K562 (cell line): ENCODE data around the gene LLPH. TPM values are rescaled to one million over a fixed set of nuclear protein-coding genes. Genes with fewer than 3 reads are reported as not detected.

Experiments used
- ATAC-seq: fragments of 200-7000 bp; cut with Tn5 transposase; 3 replicates; pipeline ENCODE4 v1.9.1; 2020; ENCODE audit warnings: moderate library complexity
- BruUV-seq: library from RNA; stranded (reverse); fragments of 400-500 nt; replicated peaks from 2 replicates; lab custom pipeline; 2021; lab: Mats Ljungman, UMichigan
- CTCF ChIA-PET: fragments of 300-600 bp; formaldehyde crosslinking; extraction: SDS; loops from one replicate; lab custom pipeline; 2021; ENCODE audit warnings: low intra/inter-chr PET ratio; lab: Yijun Ruan, JAX
- POLR2A ChIA-PET: fragments of 300-600, 350-650 bp; sonication (Branson Sonifier 250); formaldehyde crosslinking; extraction: SDS; loops from one replicate; lab custom pipeline; 2021; ENCODE audit warnings: antibody characterized with exemption, inconsistent platforms; lab: Yijun Ruan, JAX
- DNase-seq, 4 experiments: peaks; one replicate each; pipeline versions ENCODE4 v3.0.0 to v3.0.0-alpha.2; 2011 to 2018; ENCODE audit warnings: low spot score in 3 of 4, mixed read lengths in 3 of 4; ENCODE audit errors: extremely low read depth in 1 of 4
- FAIRE-seq: peaks from 2 replicates; lab custom pipeline; 2011; peaks lifted over from hg19 to GRCh38; lab: Jason Lieb, UNC
- H2AFZ ChIP-seq: 2 replicates; pipeline ENCODE4 v1.6.0; 2011; ENCODE audit warnings: low read depth, low read length, control low read depth, inconsistent platforms
- H3K27ac ChIP-seq: fragments of 200-600 bp; 3 replicates; pipeline ENCODE4 v1.8.0; 2011; ENCODE audit warnings: low read depth, mild to moderate bottlenecking, control low read depth, inconsistent platforms, low read length, moderate library complexity, mixed read lengths; ENCODE audit errors: extremely low read depth
- H3K27me3 ChIP-seq, 2 experiments: fragments of 300-600 bp in 1 of 2; 2 replicates in 1 of 2; 3 replicates in 1 of 2; pipeline versions ENCODE4 v1.6.0 to v1.8.0; 2011; ENCODE audit warnings: inconsistent platforms in 2 of 2, low read length in 2 of 2, mild to moderate bottlenecking in 1 of 2, mixed read lengths in 1 of 2, moderate library complexity in 1 of 2; ENCODE audit not compliant: control insufficient read depth in 2 of 2, insufficient read depth in 2 of 2
- H3K36me3 ChIP-seq: fragments of 300-600 bp; 3 replicates; pipeline ENCODE4 v1.8.0; 2011; ENCODE audit warnings: mild to moderate bottlenecking, low read length, inconsistent platforms; ENCODE audit not compliant: control insufficient read depth, insufficient read depth
- H3K4me1 ChIP-seq, 2 experiments: fragments of 200-600 bp in 1 of 2; replicated peaks in 1 of 2; 2 replicates in 1 of 2; 3 replicates in 1 of 2; pipeline versions ENCODE4 v1.5.1 to v1.8.0; 2011; ENCODE audit warnings: inconsistent platforms in 2 of 2, low read length in 2 of 2, mild to moderate bottlenecking in 1 of 2, mixed read lengths in 1 of 2, moderate library complexity in 1 of 2; ENCODE audit not compliant: control insufficient read depth in 2 of 2, insufficient read depth in 2 of 2
- H3K4me2 ChIP-seq: 2 replicates; pipeline ENCODE4 v1.6.1; 2011; ENCODE audit warnings: low read length, control low read depth, inconsistent platforms, mixed read lengths; ENCODE audit not compliant: insufficient read depth
- H3K4me3 ChIP-seq: fragments of 200-600 bp; sonication (generic), shearing (Covaris generic); 2 replicates; pipeline ENCODE4 v1.5.1; 2016; ENCODE audit warnings: control low read depth, inconsistent platforms
- H3K79me2 ChIP-seq: fragments of 200-600 bp; 3 replicates; pipeline ENCODE4 v1.8.0; 2011; ENCODE audit warnings: low read length, inconsistent platforms; ENCODE audit not compliant: control insufficient read depth, insufficient read depth
- H3K9ac ChIP-seq, 2 experiments: 2 replicates each; pipeline versions ENCODE4 v1.6.0 to v1.6.1; 2011; ENCODE audit warnings: low read depth in 2 of 2, low read length in 2 of 2, control low read depth in 1 of 2, inconsistent platforms in 1 of 2, mild to moderate bottlenecking in 1 of 2, mixed read lengths in 1 of 2; ENCODE audit not compliant: insufficient read depth in 1 of 2
- H3K9me1 ChIP-seq: one replicate; pipeline ENCODE4 v1.6.0; 2011; ENCODE audit warnings: inconsistent platforms, mild to moderate bottlenecking, low read length, moderate library complexity; ENCODE audit not compliant: control insufficient read depth, insufficient read depth
- H3K9me3 ChIP-seq: replicated peaks from 2 replicates; pipeline ENCODE4 v1.5.1; 2011; ENCODE audit warnings: low read depth, low read length, inconsistent platforms; ENCODE audit not compliant: control insufficient read depth, insufficient read depth
- H4K20me1 ChIP-seq: replicated peaks from 2 replicates; pipeline ENCODE4 v1.6.1; 2011; ENCODE audit warnings: low read length, inconsistent platforms, mixed read lengths; ENCODE audit not compliant: control insufficient read depth, insufficient read depth
- ARID2 ChIP-seq: fragments of 450-650 bp; IDR thresholded peaks from 2 replicates; pipeline ENCODE4 v1.6.1; 2017; ENCODE audit warnings: antibody characterized with exemption, mild to moderate bottlenecking
- BRD9 ChIP-seq: fragments of 450-650 bp; IDR thresholded peaks from 2 replicates; pipeline ENCODE4 v1.6.1; 2018; ENCODE audit warnings: low read depth; ENCODE audit not compliant: partially characterized antibody
- CREM ChIP-seq: IDR thresholded peaks from 2 replicates; pipeline ENCODE4 v1.6.1; 2014; ENCODE audit warnings: antibody characterized with exemption, low read depth
- CTBP1 ChIP-seq: fragments of 450-650 bp; IDR thresholded peaks from 2 replicates; pipeline ENCODE4 v1.6.1; 2016; ENCODE audit warnings: borderline replicate concordance
- EHMT2 ChIP-seq: fragments of 450-650 bp; IDR thresholded peaks from 2 replicates; pipeline ENCODE4 v1.6.1; 2018; ENCODE audit warnings: antibody characterized with exemption
- FOXK2 ChIP-seq, 2 experiments: fragments of 450-650 bp; IDR thresholded peaks in 1 of 2; conservative IDR thresholded peaks in 1 of 2; 2 replicates each; pipeline ENCODE4 v1.6.1; 2016; ENCODE audit warnings: low read depth in 2 of 2, mild to moderate bottlenecking in 1 of 2
- HMG20B ChIP-seq: fragments of 250-450 bp; sonication (Bioruptor Pico); IDR thresholded peaks from 2 replicates; pipeline ENCODE4 v1.5.0; 2021; ENCODE audit warnings: mild to moderate bottlenecking
- PBX2 ChIP-seq, 2 experiments: IDR thresholded peaks in 1 of 2; conservative IDR thresholded peaks in 1 of 2; 2 replicates each; pipeline ENCODE4 v1.6.1; 2016; ENCODE audit warnings: low read depth in 2 of 2, mild to moderate bottlenecking in 1 of 2, missing compliant biosample characterization in 1 of 2, missing genetic modification characterization in 1 of 2, moderate library complexity in 1 of 2
- POU5F1 ChIP-seq: fragments of 150-350 bp; IDR thresholded peaks from 2 replicates; pipeline ENCODE4 v1.6.1; 2014; ENCODE audit warnings: borderline replicate concordance, low read length, low read depth, mild to moderate bottlenecking; ENCODE audit not compliant: partially characterized antibody
- SMAD2 ChIP-seq: fragments of 150-350 bp; IDR thresholded peaks from 2 replicates; pipeline ENCODE4 v1.6.1; 2014; ENCODE audit warnings: low read depth, mild to moderate bottlenecking, low read length
- THRAP3 ChIP-seq: fragments of 450-650 bp; IDR thresholded peaks from 2 replicates; pipeline ENCODE4 v1.6.1; 2016; ENCODE audit warnings: mild to moderate bottlenecking, inconsistent platforms, borderline replicate concordance
- U2AF2 ChIP-seq: fragments of 200-400 bp; formaldehyde crosslinking; optimal IDR thresholded peaks from 2 replicates; pipeline ENCODE3; 2017; ENCODE audit warnings: low read depth, mild to moderate bottlenecking, low read length
- ZFP36 ChIP-seq: fragments of 150-350 bp; IDR thresholded peaks from 2 replicates; pipeline ENCODE4 v1.6.1; 2018; ENCODE audit warnings: low read length, low read depth; ENCODE audit not compliant: partially characterized antibody
- ZNF175 ChIP-seq: fragments of 200-800 bp; sonication (Bioruptor generic); IDR thresholded peaks from 2 replicates; pipeline ENCODE4 v1.6.1; 2016; ENCODE audit warnings: low read depth, mild to moderate bottlenecking, missing genetic modification characterization, missing compliant biosample characterization
- WGBS: fragments of 100-300 bp; shearing (Covaris generic); methylation state at CpG from one replicate; pipeline ENCODE4 v1.1.6; 2016; ENCODE audit warnings: low coverage, mixed read lengths; ENCODE audit not compliant: insufficient coverage; ENCODE audit errors: missing lambda C conversion rate; 5-methylcytosine and 5-hydroxymethylcytosine counted together
- in situ Hi-C: fragments of 300-500 bp; cut with MboI; formaldehyde crosslinking; loops from 4 replicates; pipeline ENCODE4 v1.15.0; 2018; ENCODE audit warnings: inconsistent platforms, mixed read lengths
- intact Hi-C: fragments of 100-400 bp; cut with micrococcal nuclease; formaldehyde crosslinking; loops from 2 replicates; pipeline ENCODE4 v1.14.2; 2022
- polyA plus RNA-seq, 8 experiments: library from polyadenylated mRNA; depleted of rRNA in 4 of 8; stranded (reverse) in 5 of 8; unstranded in 3 of 8; fragments of >200 nt; fragmentation: Nextera tagmentation in 2 of 8; fragmentation: Illumina TruSeq in 1 of 8; extraction: Ambion mirVana in 2 of 8; extraction: Trizol in 1 of 8; gene quantifications; 2 replicates each; pipeline versions ENCODE4 v1.2.1 to v1.2.3, GENCODE V29; 2011 to 2014; ENCODE audit warnings: inconsistent platforms in 1 of 8, missing spikeins in 1 of 8
- total RNA-seq, 7 experiments: library from RNA; depleted of rRNA in 6 of 7; stranded (reverse); fragments of >200 nt in 6 of 7; fragmentation: Illumina TruSeq in 2 of 7; extraction: Trizol in 2 of 7; gene quantifications; 2 replicates each; pipeline versions ENCODE4 v1.2.1 to v1.2.3, GENCODE V29; 2011 to 2021; ENCODE audit warnings: low replicate concordance in 1 of 7
- TF ChIP-seq, protein P1 (sequence below): fragments of 250-450 bp; sonication (Bioruptor Pico); IDR thresholded peaks from 2 replicates; pipeline ENCODE4 v1.8.0; 2021; ENCODE audit warnings: mild to moderate bottlenecking, moderate library complexity
- TF ChIP-seq, protein P2 (sequence below): fragments of 450-650 bp; formaldehyde crosslinking; IDR thresholded peaks from 2 replicates; pipeline ENCODE4 v1.4.0; 2020; ENCODE audit warnings: mild to moderate bottlenecking, moderate library complexity

Gene LLPH
- total and polyA plus RNA-seq, 9 of the 15 experiments (the other 6 are each of a cell fraction or from before 2014, with no cell fraction given), result 19.1 to 87.3 (median 59.6) TPM

- CTCF ChIA-PET, result no interaction called here
- 2% methylated on average over 8 of the region's 8 CpGs for WGBS
- Histone ChIP-seq H3K9ac (peak overlapping the region; percentile 86 to 96), H3K79me2 (peaks cover 62% of the 10 kb centered on the region), H4K20me1 (no peaks in the 10 kb centered on the region), H3K4me1 (peaks cover 4 to 6% of the 10 kb centered on the region in 2 experiments; a peak in 2 of 5 replicates), H3K27me3 (no peaks in the 10 kb centered on the region), H2AFZ (peak overlapping the region; percentile 96), H3K27ac (peak overlapping the region; percentile 85), H3K9me3 (no peaks in the 10 kb centered on the region), H3K4me3 (peak overlapping the region; percentile 92), H3K9me1 (no peaks in the 10 kb centered on the region), H3K36me3 (peaks cover 41% of the 10 kb centered on the region), H3K4me2 (peak overlapping the region; percentile 98)
- POLR2A ChIA-PET, result interaction anchor here (2.1 kb wide), 1 partner anchor 10 kb away, joined by 7 read pairs; no protein-coding TSS in a partner anchor
- ATAC-seq (peak; percentile 30), FAIRE-seq (no peak), DNase-seq (peak in 1 of 4 experiments; percentile 10)
- no TSS peak for BruUV-seq
- in situ Hi-C loops, result no loop called here
- intact Hi-C loops, result loop anchor here (2.0 kb wide), 1 partner anchor 39 kb away; the partner anchor contains the start of gene TMBIM4
- TF ChIP-seq BRD9, result no peak
- TF ChIP-seq HMG20B (CRISPR knock-in tag), result no peak
- TF ChIP-seq FOXK2 (conservative IDR thresholded peaks at IDR 0.05 in 1 of 2, IDR thresholded peaks at IDR 0.05 in 1 of 2; ENCODE audit: low read depth in 2 of 2), result no peak
- no peak for TF ChIP-seq EHMT2
- TF ChIP-seq, protein P1, sequence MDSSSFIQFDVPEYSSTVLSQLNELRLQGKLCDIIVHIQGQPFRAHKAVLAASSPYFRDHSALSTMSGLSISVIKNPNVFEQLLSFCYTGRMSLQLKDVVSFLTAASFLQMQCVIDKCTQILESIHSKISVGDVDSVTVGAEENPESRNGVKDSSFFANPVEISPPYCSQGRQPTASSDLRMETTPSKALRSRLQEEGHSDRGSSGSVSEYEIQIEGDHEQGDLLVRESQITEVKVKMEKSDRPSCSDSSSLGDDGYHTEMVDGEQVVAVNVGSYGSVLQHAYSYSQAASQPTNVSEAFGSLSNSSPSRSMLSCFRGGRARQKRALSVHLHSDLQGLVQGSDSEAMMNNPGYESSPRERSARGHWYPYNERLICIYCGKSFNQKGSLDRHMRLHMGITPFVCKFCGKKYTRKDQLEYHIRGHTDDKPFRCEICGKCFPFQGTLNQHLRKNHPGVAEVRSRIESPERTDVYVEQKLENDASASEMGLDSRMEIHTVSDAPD (CRISPR knock-in tag), result no peak
- no peak for TF ChIP-seq ZNF175
- TF ChIP-seq CREM, result no peak
- TF ChIP-seq PBX2 (CRISPR knock-in tag; IDR thresholded peaks at IDR 0.05; ENCODE audit: low read depth), result no peak
- TF ChIP-seq PBX2 (tag; conservative IDR thresholded peaks at IDR 0.05; ENCODE audit: low read depth), result no peak
- no peak for TF ChIP-seq THRAP3
- no peak for TF ChIP-seq U2AF2
- no peak for TF ChIP-seq POU5F1
- no peak for TF ChIP-seq ZFP36
- no peak for TF ChIP-seq SMAD2
- no peak for TF ChIP-seq ARID2
- TF ChIP-seq, protein P2, sequence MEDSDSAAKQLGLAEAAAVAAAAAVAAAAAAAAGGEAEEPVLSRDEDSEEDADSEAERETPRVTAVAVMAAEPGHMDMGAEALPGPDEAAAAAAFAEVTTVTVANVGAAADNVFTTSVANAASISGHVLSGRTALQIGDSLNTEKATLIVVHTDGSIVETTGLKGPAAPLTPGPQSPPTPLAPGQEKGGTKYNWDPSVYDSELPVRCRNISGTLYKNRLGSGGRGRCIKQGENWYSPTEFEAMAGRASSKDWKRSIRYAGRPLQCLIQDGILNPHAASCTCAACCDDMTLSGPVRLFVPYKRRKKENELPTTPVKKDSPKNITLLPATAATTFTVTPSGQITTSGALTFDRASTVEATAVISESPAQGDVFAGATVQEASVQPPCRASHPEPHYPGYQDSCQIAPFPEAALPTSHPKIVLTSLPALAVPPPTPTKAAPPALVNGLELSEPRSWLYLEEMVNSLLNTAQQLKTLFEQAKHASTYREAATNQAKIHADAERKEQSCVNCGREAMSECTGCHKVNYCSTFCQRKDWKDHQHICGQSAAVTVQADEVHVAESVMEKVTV (CRISPR knock-in tag), result no peak
- TF ChIP-seq CTBP1, result no peak
Measured at GRCh38 chr12:66129934-66130266, 650 bp downstream of the LLPH start.
